HepG2 (cell line): ENCODE results near the gene VNN1. TPM values are rescaled to one million over a fixed set of nuclear protein-coding genes. Genes with fewer than 3 reads are reported as not detected.

ENCODE experiments used
- ATAC-seq: fragments of 200-7000 bp; cut with Tn5 transposase; 3 replicates; pipeline ENCODE4 v1.9.1; 2020; ENCODE audit warnings: mild to moderate bottlenecking, moderate library complexity
- BruUV-seq: library from RNA; stranded (reverse); fragments of 400-500 nt; replicated peaks from 2 replicates; lab custom pipeline; 2021; lab: Mats Ljungman, UMichigan
- CTCF ChIA-PET: fragments of 300-600 bp; formaldehyde crosslinking; extraction: SDS; loops from one replicate; lab custom pipeline; 2021; ENCODE audit warnings: low total read pairs, inconsistent platforms, low intra/inter-chr PET ratio; lab: Yijun Ruan, JAX
- POLR2A ChIA-PET: fragments of 350-600 bp; sonication (Branson Sonifier 250); formaldehyde crosslinking; loops from one replicate; lab custom pipeline; 2020; ENCODE audit warnings: antibody characterized with exemption, inconsistent platforms; lab: Yijun Ruan, JAX
- DNase-seq: peaks from one replicate; pipeline ENCODE4 v3.0.0-alpha.2; 2015; ENCODE audit warnings: low spot score
- FAIRE-seq: peaks from 3 replicates; lab custom pipeline; 2011; peaks lifted over from hg19 to GRCh38; lab: Jason Lieb, UNC
- H2AFZ ChIP-seq: one replicate; pipeline ENCODE4 v1.6.1; 2011; ENCODE audit warnings: low read length, inconsistent platforms
- H3K27ac ChIP-seq: fragments of 300-600 bp; 3 replicates; pipeline ENCODE4 v1.8.0; 2011; ENCODE audit warnings: mixed run types, mild to moderate bottlenecking, mixed read lengths, low read length, inconsistent platforms; ENCODE audit not compliant: insufficient read depth; ENCODE audit errors: extremely low read length
- H3K27me3 ChIP-seq, 2 experiments: fragments of 200-600 bp in 1 of 2; 2 replicates in 1 of 2; 3 replicates in 1 of 2; pipeline versions ENCODE4 v1.6.0 to v1.8.0; 2011; ENCODE audit warnings: low read length in 2 of 2, mild to moderate bottlenecking in 2 of 2, moderate library complexity in 2 of 2, inconsistent platforms in 1 of 2; ENCODE audit not compliant: insufficient read depth in 2 of 2, control insufficient read depth in 1 of 2
- H3K36me3 ChIP-seq, 2 experiments: fragments of 200-600 bp in 1 of 2; replicated peaks in 1 of 2; 2 replicates in 1 of 2; 3 replicates in 1 of 2; pipeline versions ENCODE4 v1.5.1 to v1.8.0; 2011; ENCODE audit warnings: low read length in 2 of 2, inconsistent platforms in 1 of 2; ENCODE audit not compliant: insufficient read depth in 2 of 2, control insufficient read depth in 1 of 2
- H3K4me1 ChIP-seq: 2 replicates; pipeline ENCODE4 v1.5.1; 2012; ENCODE audit warnings: low read length, inconsistent platforms; ENCODE audit not compliant: insufficient read depth
- H3K4me2 ChIP-seq: 2 replicates; pipeline ENCODE4 v1.6.0; 2011; ENCODE audit warnings: low read depth, low read length, inconsistent platforms
- H3K4me3 ChIP-seq, 3 experiments: fragments of 200-600 bp in 1 of 3; sonication (generic), shearing (Covaris generic) in 1 of 3; replicated peaks in 1 of 3; 2 replicates each; pipeline ENCODE4 v1.5.1; 2011 to 2016; ENCODE audit warnings: low read length in 3 of 3, inconsistent platforms in 2 of 3, low read depth in 2 of 3, mild to moderate bottlenecking in 2 of 3, control low read depth in 1 of 3, mixed read lengths in 1 of 3; ENCODE audit not compliant: insufficient read depth in 1 of 3
- H3K79me2 ChIP-seq: one replicate; pipeline ENCODE4 v1.6.1; 2011; ENCODE audit warnings: low read length, inconsistent platforms; ENCODE audit not compliant: insufficient read depth
- H3K9ac ChIP-seq: 2 replicates; pipeline ENCODE4 v1.6.0; 2011; ENCODE audit warnings: mild to moderate bottlenecking, low read depth, low read length, inconsistent platforms; ENCODE audit not compliant: insufficient read depth
- H3K9me3 ChIP-seq: 2 replicates; pipeline ENCODE4 v1.5.1; 2012; ENCODE audit warnings: mild to moderate bottlenecking, low read length
- H4K20me1 ChIP-seq: 2 replicates; pipeline ENCODE4 v1.6.0; 2011; ENCODE audit warnings: inconsistent platforms, mild to moderate bottlenecking, low read length, moderate library complexity; ENCODE audit not compliant: insufficient read depth
- FOXK1 ChIP-seq: sonication (generic); formaldehyde crosslinking; IDR thresholded peaks from 2 replicates; pipeline ENCODE4 v1.4.0; 2020; ENCODE audit warnings: low read depth, missing genetic modification reagents, borderline replicate concordance
- GATA4 ChIP-seq: sonication (generic); IDR thresholded peaks from 2 replicates; pipeline ENCODE4 v1.6.1; 2016; ENCODE audit warnings: antibody characterized with exemption, low read depth, borderline replicate concordance
- HOXD1 ChIP-seq: sonication (generic); formaldehyde crosslinking; IDR thresholded peaks from 2 replicates; pipeline ENCODE4 v1.5.0; 2020; ENCODE audit warnings: missing genetic modification reagents
- KMT2B ChIP-seq: IDR thresholded peaks from 2 replicates; pipeline ENCODE4 v1.6.1; 2016; ENCODE audit warnings: missing genetic modification reagents, missing compliant biosample characterization
- MAFF ChIP-seq: IDR thresholded peaks from 2 replicates; pipeline ENCODE4 v1.6.1; 2011; ENCODE audit warnings: low read depth, low read length, improper control_type of control experiment
- MTA1 ChIP-seq: sonication (generic); formaldehyde crosslinking; IDR thresholded peaks from 2 replicates; pipeline ENCODE4 v1.4.0; 2020; ENCODE audit warnings: missing genetic modification reagents, mild to moderate bottlenecking, borderline replicate concordance
- SP4 ChIP-seq: sonication (generic); formaldehyde crosslinking; IDR thresholded peaks from 2 replicates; pipeline ENCODE4 v1.8.1; 2023; ENCODE audit warnings: mild to moderate bottlenecking, missing genetic modification reagents
- SRY ChIP-seq: sonication (generic); formaldehyde crosslinking; IDR thresholded peaks from 2 replicates; pipeline ENCODE4 v1.8.0; 2022; ENCODE audit warnings: mild to moderate bottlenecking, missing genetic modification reagents
- ZKSCAN5 ChIP-seq: sonication (generic); formaldehyde crosslinking; IDR thresholded peaks from 2 replicates; pipeline ENCODE4 v1.5.1; 2020; ENCODE audit warnings: mild to moderate bottlenecking, missing genetic modification reagents
- ZNF225 ChIP-seq: sonication (generic); formaldehyde crosslinking; IDR thresholded peaks from 2 replicates; pipeline ENCODE4 v1.4.0; 2020; ENCODE audit warnings: mild to moderate bottlenecking, missing genetic modification reagents
- ZNF660 ChIP-seq: sonication (generic); formaldehyde crosslinking; IDR thresholded peaks from 2 replicates; pipeline ENCODE4 v1.5.1; 2020; ENCODE audit warnings: mild to moderate bottlenecking, low read depth, missing genetic modification reagents, borderline replicate concordance
- ZSCAN20 ChIP-seq: sonication (generic); formaldehyde crosslinking; IDR thresholded peaks from 2 replicates; pipeline ENCODE4 v1.4.0; 2020; ENCODE audit warnings: missing genetic modification reagents, mild to moderate bottlenecking, borderline replicate concordance
- WGBS: methylation state at CpG from one replicate; pipeline ENCODE4 v1.1.6; 2017; ENCODE audit warnings: low lambda C conversion rate; 5-methylcytosine and 5-hydroxymethylcytosine counted together
- in situ Hi-C: cut with HindIII; loops from 2 replicates; pipeline ENCODE4 v1.10.0; 2017; ENCODE audit warnings: low pct_unique_long_range_greater_than_20kb; ENCODE audit not compliant: extremely low pct_ligation_motif_present
- intact Hi-C: fragments of 100-400 bp; cut with micrococcal nuclease; formaldehyde crosslinking; loops from one replicate; pipeline ENCODE4 v1.10.0; 2022; ENCODE audit not compliant: unreplicated experiment
- polyA plus RNA-seq, 8 experiments: library from polyadenylated mRNA; depleted of rRNA in 3 of 8; stranded (reverse) in 7 of 8; unstranded in 1 of 8; fragments of >200 nt; fragmentation: Illumina TruSeq in 4 of 8; extraction: Trizol in 4 of 8; gene quantifications; 2 replicates each; pipeline versions ENCODE4 v1.2.1 to v1.2.3, GENCODE V29; 2011 to 2016; ENCODE audit warnings: low read depth in 4 of 8, missing spikeins in 1 of 8, mixed read lengths in 1 of 8; ENCODE audit not compliant: insufficient read depth in 1 of 8
- total RNA-seq, 5 experiments: library from RNA; depleted of rRNA; stranded (reverse); fragments of >200 nt; fragmentation: Illumina TruSeq; extraction: Trizol; gene quantifications; 2 replicates each; pipeline ENCODE4 v1.2.3, GENCODE V29; 2016; ENCODE audit warnings: low read depth in 1 of 5
- TF ChIP-seq, protein P1 (sequence below): sonication (generic); formaldehyde crosslinking; IDR thresholded peaks from 2 replicates; pipeline ENCODE4 v1.4.0; 2020; ENCODE audit warnings: missing genetic modification reagents, mild to moderate bottlenecking, borderline replicate concordance

VNN1 gene
- total and polyA plus RNA-seq, 2 of the 13 experiments (the other 11 are each of a cell fraction or from before 2014, with no cell fraction given): 0.62 to 4.0 TPM

GRCh38 chr6:132758689-132759088 lies 44.8 kb upstream of the VNN1 start:
- no peak overlapping the region for H3K27ac ChIP-seq
- intact Hi-C loops: no loop called here
- H3K27me3 ChIP-seq: no peaks in the 10 kb centered on the region
- TF ChIP-seq, protein P1, sequence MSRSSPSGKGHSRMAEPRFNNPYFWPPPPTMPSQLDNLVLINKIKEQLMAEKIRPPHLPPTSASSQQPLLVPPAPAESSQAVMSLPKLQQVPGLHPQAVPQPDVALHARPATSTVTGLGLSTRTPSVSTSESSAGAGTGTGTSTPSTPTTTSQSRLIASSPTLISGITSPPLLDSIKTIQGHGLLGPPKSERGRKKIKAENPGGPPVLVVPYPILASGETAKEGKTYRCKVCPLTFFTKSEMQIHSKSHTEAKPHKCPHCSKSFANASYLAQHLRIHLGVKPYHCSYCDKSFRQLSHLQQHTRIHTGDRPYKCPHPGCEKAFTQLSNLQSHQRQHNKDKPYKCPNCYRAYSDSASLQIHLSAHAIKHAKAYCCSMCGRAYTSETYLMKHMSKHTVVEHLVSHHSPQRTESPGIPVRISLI: no peak
- TF ChIP-seq SP4 (CRISPR knock-in tag): no peak
- ChIA-PET CTCF (no interaction called here), POLR2A (no interaction called here)
- H3K9ac ChIP-seq: no peak overlapping the region
- peak overlapping the region; percentile 29 for H2AFZ ChIP-seq
- no peak overlapping the region for H3K4me3 ChIP-seq
- H3K4me2 ChIP-seq: no peak overlapping the region
- H3K36me3 ChIP-seq: no peaks in the 10 kb centered on the region
- in situ Hi-C loops: no loop called here
- no TSS peak for BruUV-seq
- no peaks in the 10 kb centered on the region for H3K4me1 ChIP-seq
- no peaks in the 10 kb centered on the region for H3K9me3 ChIP-seq
- FAIRE-seq: no peak
- WGBS: 46% methylated on average over 2 of the region's 2 CpGs
- H3K79me2 ChIP-seq: no peaks in the 10 kb centered on the region
- H4K20me1 ChIP-seq: no peaks in the 10 kb centered on the region
- no peak for DNase-seq
- no peak for ATAC-seq

- Histone ChIP-seq H3K36me3 (no peaks in the 10 kb centered on the region), H3K4me1 (no peaks in the 10 kb centered on the region; the same call in 1 of the 2 replicates), H3K9ac (no peak overlapping the region), H3K27ac (no peak overlapping the region), H4K20me1 (no peaks in the 10 kb centered on the region), H3K4me3 (no peak overlapping the region), H3K27me3 (no peaks in the 10 kb centered on the region), H2AFZ (no peak overlapping the region), H3K79me2 (no peaks in the 10 kb centered on the region), H3K4me2 (no peak overlapping the region), H3K9me3 (no peaks in the 10 kb centered on the region)
- 4% methylated on average over 1 of the region's 1 CpG for WGBS
- no peak for DNase-seq
- POLR2A ChIA-PET: no interaction called here
- ATAC-seq: no peak
- in situ Hi-C loops: no loop called here
- CTCF ChIA-PET: no interaction called here
- FAIRE-seq: no peak
- BruUV-seq: no TSS peak
- intact Hi-C loops: no loop called here
- no peak for TF ChIP-seq HOXD1 (CRISPR knock-in tag)
- no peak for TF ChIP-seq FOXK1 (CRISPR knock-in tag)
- no peak for TF ChIP-seq MAFF
- no peak for TF ChIP-seq MTA1 (CRISPR knock-in tag)
- TF ChIP-seq KMT2B (CRISPR knock-in tag): no peak
- TF ChIP-seq ZKSCAN5: no peak
- no peak for TF ChIP-seq ZNF225 (CRISPR knock-in tag)
- no peak for TF ChIP-seq GATA4
- TF ChIP-seq ZNF660 (CRISPR knock-in tag): no peak
- TF ChIP-seq SRY: no peak
- no peak for TF ChIP-seq ZSCAN20 (CRISPR knock-in tag)
These were observed 38.4 kb upstream of the VNN1 start for GRCh38 chr6:132752255-132752654.
